NCI-H1694 treated with DMSO at 0.1 percent for 48 hours (cell line): ENCODE measurements around the gene GYG2.
"Not testable (repeated sequence)": the region's sequence is repeated elsewhere in the genome, so short reads cannot be mapped to it uniquely, and the experiment has no call there.

Experiments
- DNase-seq: peaks from one replicate; lab custom pipeline; 2025; lab: John Stamatoyannopoulos, UW

GYG2 gene

DNA sequence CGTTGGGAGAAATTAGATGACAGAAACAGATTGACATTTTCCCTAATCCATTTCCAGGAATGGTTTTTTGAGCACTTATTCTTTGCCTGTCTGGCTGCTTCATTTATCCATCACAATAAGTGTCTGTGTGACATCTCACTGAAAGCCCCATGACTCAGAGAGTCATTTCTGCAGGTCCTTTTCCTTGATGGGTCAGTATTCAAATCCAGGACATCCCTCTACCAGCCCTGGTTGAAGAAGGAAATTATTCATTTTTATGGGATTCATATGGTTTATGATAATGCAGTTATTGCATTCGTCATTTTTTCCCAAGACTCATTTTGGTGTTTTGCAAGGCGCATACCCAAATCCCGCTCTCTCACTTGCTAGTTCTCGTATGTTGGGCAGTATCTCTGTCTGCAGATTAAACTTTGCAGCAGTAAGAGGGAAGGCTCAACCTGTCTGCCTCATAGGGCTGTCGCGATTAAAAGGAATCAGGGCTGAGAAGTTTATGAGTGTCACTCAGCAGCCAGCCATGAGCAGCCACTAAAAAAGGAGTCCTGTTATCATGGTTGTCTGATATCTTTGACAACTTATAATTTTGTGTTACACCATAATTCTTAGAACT is 44.0 kb downstream of the GYG2 start:
- DNase-seq, result no peak

- DNase-seq, result no peak
Measured at GRCh38 chrX:2874222-2875135, 45.7 kb downstream of the GYG2 start.

- no peak for DNase-seq
Measured at GRCh38 chrX:2875136-2875481, 46.4 kb downstream of the GYG2 start.

DNA sequence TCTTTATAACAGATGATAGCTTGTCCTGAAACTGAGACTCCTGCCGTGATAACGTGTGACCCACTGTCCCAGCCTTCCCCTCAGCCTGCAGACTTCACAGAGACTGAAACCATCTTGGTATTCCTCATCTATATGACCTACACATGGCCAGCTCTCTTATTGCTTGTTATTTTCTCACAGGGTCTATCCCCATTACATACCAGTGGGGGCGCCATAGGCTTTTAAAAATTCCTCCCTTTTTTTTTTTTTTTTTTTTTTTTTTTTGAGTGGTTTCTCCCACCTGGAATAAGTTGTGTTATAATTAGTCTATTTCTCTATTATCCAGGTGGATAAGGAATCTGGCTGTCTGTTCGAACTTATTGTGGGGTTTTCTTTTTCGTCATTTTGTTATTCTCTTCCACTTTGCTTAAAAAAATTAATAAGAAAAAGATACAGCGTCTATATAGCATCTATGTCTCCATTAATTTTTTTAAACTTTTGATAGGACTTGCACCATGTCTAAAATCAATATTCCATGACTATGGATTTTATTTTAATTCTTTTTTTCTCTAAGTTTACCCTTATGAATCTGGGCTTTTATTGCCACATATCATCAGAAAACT is 47.2 kb downstream of the GYG2 start:
- DNase-seq, result no peak

DNA sequence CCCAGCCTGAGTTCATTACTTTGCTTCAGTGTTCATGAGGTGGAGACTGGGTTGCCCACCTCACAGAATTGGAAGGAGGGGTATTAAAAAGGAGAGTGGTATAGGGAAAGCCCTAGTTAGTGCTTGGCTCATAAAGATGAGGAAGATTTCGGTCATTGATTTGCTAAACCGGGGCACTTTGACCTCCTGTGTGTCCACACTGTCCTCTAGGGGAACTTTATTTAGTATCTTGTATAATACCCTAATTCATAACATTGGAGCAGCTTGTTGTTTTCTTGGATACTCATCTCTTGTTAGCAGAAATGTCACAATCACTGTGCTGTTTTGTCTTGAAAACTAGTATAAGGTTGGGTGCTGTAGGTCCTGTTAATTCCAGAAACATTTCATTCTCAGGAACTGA is 49.8 kb downstream of the GYG2 start:
- DNase-seq, result no peak

- no peak for DNase-seq
Measured at GRCh38 chrX:2879670-2880069, 50.9 kb downstream of the GYG2 start.

DNA sequence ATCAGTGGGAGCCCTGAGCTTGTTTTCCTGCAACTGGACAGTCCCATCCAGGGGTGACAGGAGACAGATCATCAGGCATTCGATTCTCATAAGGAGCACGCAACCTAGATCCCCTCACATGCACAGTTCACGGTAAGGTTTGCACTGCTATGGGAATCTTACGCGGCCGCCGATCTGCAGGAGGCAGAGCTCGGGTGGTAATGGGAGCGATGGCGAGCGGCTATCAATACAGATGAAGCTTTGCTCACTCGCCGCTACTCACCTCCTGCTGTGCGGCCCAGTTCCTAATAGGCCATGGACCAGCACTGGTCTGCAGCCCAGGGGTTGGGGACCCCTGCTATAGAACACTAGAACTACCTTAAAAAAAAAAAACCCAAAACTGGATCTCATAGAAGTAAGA is 55.0 kb downstream of the GYG2 start:
- no peak for DNase-seq

DNA sequence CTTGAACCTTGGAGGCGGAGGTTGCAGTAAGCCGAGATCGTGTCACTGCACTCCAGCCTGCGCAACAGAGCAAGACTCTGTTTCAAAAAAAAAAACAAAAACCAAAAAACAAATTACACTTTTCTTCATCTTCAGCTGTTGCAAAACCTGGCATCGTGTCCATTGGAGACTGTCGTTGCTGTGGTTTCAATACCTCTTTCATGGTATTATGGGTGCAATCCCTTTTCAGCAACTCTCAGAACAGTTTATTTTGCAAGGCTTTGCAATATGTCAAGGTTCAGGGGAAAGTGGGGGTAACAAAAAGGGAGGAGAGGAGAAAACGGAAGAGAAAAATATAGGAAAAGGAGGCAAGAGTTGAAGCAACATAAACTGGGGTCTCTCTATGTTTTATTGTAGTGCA is 59.6 kb downstream of the GYG2 start:
- no peak for DNase-seq

DNA sequence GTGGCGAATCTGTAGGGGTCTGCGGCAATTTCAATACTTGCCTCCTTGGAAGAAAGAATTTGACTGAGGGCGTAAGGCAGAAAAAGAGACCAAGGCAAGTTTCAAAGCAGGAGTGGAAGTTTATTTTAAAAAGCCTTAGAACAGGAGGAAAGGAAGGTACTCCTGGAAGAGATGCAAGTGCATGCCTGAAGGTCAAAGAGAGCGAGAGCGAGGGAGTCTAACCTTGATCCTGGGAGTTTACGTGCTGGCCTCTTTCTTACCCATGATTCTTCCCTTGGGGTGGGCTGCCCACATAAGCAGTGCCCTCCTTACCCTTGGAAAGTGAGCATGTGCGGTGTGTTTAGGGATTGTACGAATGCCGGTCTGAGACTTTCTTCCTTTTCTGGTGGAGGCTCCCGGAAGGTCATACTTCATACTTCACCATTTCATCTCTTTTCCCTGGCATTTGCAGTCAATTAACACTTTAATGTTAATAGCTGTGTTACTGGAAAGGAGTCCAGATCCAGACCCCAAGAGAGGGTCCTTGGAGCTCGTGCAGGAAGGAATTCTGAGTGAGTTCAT is 60.4 kb downstream of the GYG2 start:
- DNase-seq, result no peak

- DNase-seq, result not testable (repeated sequence)
Measured at GRCh38 chrX:2889706-2890490, 61.2 kb downstream of the GYG2 start.

DNA sequence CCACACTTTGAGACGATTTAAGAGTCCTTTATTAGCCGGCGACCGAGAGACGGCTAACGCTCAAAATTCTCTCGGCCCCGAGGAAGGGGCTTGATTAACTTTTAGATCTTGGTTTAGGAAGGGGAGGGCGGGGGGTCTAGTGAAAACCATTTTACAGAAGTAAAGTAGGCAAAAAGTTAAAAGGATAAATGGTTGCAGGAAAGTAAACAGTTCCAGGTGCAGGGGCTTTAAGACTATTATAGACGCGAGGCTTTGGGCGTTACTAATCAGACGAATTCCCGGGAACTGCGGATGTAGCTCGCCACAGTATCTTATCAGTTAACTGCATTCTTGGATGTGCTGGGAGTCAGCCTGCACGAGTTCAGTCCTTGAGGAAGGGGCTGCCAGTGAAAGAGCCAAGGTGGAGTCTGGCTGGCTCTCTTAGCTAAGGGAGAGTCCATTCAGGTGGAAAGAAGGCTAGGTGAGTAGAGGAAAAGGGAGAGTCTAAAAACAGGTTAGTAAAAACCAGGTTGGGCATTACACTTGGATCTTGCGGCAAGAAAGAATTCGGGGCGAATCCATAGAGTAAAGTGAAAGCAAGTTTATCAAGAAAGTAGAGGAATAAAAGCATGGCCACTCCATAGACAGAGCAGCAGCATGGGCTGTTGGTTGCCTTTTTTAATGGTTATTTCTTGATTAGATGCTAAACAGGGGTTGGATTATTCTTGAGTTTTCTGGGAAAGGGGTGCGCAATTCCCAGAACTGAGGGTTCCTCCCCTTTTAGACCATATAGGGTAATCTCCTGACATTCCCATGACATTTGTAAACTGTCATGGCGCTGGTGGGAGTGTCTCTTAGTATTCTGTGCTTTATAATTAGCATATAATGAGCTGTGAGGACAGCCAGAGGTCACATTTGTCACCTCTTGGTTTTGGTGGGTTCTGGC is 62.1 kb downstream of the GYG2 start:
- not testable (repeated sequence) for DNase-seq

GRCh38 chrX:2892816-2893215 is 64.1 kb downstream of the GYG2 start:
- no peak for DNase-seq

DNA sequence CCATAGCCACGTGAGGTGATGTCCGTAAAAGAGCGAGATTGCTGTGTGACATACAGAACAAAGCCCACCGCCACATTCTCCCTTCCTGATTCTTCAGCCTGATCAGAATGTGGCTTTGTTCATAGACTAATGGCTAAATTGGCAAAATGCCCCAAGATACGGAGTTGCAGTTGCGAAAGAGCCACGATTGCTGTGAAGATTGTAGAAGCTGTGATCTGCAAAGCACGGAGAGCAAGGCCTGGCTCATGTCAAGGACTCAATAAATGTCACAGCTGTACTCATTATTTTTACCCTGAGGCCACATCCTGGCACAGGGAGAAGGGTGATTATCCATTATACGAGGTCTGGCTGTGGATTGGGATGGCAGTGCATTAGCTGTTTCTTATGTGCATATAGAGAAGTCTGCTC is 66.2 kb downstream of the GYG2 start:
- DNase-seq, result no peak

GRCh38 chrX:2897311-2897689 is 68.6 kb downstream of the GYG2 start:
- DNase-seq, result no peak

GRCh38 chrX:2897690-2898623 is 69.2 kb downstream of the GYG2 start:
- not testable (repeated sequence) for DNase-seq

DNA sequence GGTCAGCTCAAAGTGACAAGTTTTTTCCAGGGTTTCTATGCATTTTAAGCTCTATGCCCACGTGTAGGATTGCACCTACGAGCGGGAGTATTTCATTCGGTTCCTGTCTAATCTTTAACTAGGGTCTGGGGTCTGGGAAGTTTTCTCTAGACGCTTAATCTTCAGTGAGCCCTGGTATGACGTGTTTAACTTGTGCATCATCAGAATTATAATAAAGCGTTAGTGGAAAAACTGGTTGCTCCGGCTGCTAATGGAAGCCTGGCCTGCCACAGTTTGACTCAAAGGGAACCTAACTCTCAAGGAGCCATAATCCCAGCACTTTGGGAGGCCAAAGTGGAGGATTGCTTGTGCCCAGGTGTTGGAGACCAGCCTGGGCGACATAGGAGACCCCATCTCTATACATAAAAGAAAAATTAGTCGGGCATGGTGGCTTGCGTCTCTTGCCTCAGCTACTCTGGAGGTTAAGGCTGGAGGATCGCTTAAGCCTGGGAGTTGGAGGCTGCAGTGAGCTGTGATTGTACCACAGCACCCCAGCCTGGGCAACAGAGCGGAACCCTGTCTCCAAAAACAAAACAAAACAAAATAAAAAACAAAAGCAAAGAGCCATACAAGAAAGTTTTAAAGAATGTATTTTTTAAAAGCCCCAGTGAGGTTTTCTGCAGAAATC is 70.2 kb downstream of the GYG2 start:
- DNase-seq, result no peak

DNA sequence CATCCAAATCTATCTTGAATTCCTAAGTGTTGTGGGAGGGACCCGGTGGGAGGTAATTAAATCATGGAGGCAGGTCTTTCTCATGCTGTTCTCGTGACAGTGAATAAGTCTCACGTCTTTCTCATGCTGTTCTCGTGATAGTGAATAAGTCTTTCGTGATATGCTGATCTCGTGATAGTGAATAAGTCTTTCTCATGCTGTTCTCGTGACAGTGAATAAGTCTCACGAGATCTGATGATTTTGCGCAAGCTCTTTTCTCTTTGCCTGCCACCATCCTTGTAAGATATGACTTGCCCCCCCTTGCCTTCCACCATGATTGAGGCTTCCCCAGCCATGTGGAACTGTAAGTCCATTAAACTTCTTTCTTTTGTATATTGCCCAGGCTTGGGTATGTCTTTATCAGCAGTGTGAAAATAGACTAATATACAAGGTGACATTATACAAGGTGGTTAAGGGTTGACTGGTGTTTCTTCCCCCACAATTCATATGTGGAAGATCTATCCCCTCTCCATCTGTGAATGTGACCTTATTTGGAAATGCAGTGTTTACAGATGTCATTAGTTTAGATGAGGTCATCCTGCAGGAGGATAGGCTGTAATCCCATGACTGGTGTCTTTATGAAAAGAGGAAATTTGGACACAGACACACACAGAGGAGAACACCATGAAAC is 72.8 kb downstream of the GYG2 start:
- no peak for DNase-seq

DNA sequence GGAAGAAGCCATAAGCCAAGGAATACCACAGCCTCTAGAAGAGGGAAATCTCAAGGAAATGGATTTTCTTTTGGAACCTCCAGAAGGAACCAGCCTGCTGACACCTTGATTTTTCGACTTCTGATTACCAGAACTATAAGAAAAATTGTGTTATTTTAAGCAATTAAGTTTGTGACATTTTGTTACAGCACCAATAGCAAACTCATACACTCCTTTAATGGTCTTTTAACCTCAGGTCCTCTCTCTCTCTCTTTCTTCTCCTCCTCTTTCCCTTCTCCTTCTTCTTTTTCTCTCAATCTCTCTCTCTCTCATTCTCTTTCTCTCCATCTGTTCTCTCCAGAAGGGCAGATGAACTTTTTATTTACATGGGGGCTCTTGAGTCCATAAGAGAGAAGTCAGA is 74.1 kb downstream of the GYG2 start:
- no peak for DNase-seq

GRCh38 chrX:2903366-2903765 is 74.6 kb downstream of the GYG2 start:
- DNase-seq, result no peak
